ENCODE results near the gene FER1L5. TPM values are rescaled to one million over a fixed set of nuclear protein-coding genes. Genes with fewer than 3 reads are reported as not detected.

The FER1L5 gene
- polyA plus RNA-seq, 3 donors from 2014 or later, result not detected

GRCh38 chr2:96739076-96739632 lies 96.6 kb downstream of the FER1L5 start:
- Mint-ChIP-seq H3K27ac (peak overlapping the region; percentile 85 to 93 (median 90)), H3K4me3 (peak overlapping the region; percentile 92 to 98 (median 95)), H3K4me1 (peaks cover 26 to 42% of the 10 kb centered on the region in 2 donors), H3K36me3 (peaks cover 0 to 12% (median 7%) of the 10 kb centered on the region in 3 donors), H3K27me3 (ENCODE audit: low read depth in 3 of 3) (peaks cover 0 to 4% (median 0%) of the 10 kb centered on the region in 3 donors), H3K9me3 (no peaks in the 10 kb centered on the region)
- DNase-seq, result no peak

GRCh38 chr2:96739633-96740428 lies 97.3 kb downstream of the FER1L5 start, which contains the start of gene LMAN2L:
TSS of gene LMAN2L (minus strand) at chr2:96740064. CDS start at chr2:96740040, 24 bp downstream.
- Mint-ChIP-seq H3K4me3 (peak within 1 kb of the TSS; percentile 92 to 98 (median 95)), H3K27me3 (ENCODE audit: low read depth in 3 of 3) (peaks cover 0 to 4% (median 0%) of the 10 kb centered on the region in 3 donors), H3K4me1 (peaks cover 26 to 42% of the 10 kb centered on the region in 2 donors), H3K9me3 (no peaks in the 10 kb centered on the region), H3K27ac (peak within 1 kb of the TSS; percentile 85 to 93 (median 90)), H3K36me3 (peaks cover 0 to 5% (median 3%) of the 10 kb centered on the region in 3 donors)
- DNase-seq, result peak; percentile 94 to 96 (median 95)

- H3K9me3 Mint-ChIP-seq, result no peaks in the 10 kb centered on the region
- no peaks in the 10 kb centered on the region for H3K36me3 Mint-ChIP-seq
- no peak for DNase-seq
- no peaks in the 10 kb centered on the region for H3K4me1 Mint-ChIP-seq
- H3K27ac Mint-ChIP-seq, result no peak overlapping the region
- H3K27me3 Mint-ChIP-seq (ENCODE audit: low read depth in 3 of 3), result peaks cover 0 to 3% (median 3%) of the 10 kb centered on the region in 3 donors
- H3K4me3 Mint-ChIP-seq, result no peak overlapping the region
Observed at GRCh38 chr2:96747061-96747617, 104.6 kb downstream of the FER1L5 start.

GRCh38 chr2:96751800-96752199 lies 109.2 kb downstream of the FER1L5 start:
- peaks cover 0 to 3% (median 2%) of the 10 kb centered on the region in 3 donors for H3K27me3 Mint-ChIP-seq (ENCODE audit: low read depth in 3 of 3)
- H3K4me1 Mint-ChIP-seq, result no peaks in the 10 kb centered on the region
- H3K9me3 Mint-ChIP-seq, result no peaks in the 10 kb centered on the region
- DNase-seq, result no peak
- no peaks in the 10 kb centered on the region for H3K36me3 Mint-ChIP-seq
- H3K27ac Mint-ChIP-seq, result no peak overlapping the region
- no peak overlapping the region for H3K4me3 Mint-ChIP-seq

- H3K27me3 Mint-ChIP-seq (ENCODE audit: low read depth in 3 of 3), result peaks cover 0 to 3% (median 3%) of the 10 kb centered on the region in 3 donors
- peak overlapping the region in 1 of 6 donors; percentile 59 for H3K27ac Mint-ChIP-seq
- no peaks in the 10 kb centered on the region for H3K36me3 Mint-ChIP-seq
- H3K9me3 Mint-ChIP-seq, result no peaks in the 10 kb centered on the region
- no peak for DNase-seq
- H3K4me1 Mint-ChIP-seq, result no peaks in the 10 kb centered on the region
- no peak overlapping the region for H3K4me3 Mint-ChIP-seq
Observed at GRCh38 chr2:96753661-96754282, 111.2 kb downstream of the FER1L5 start.

- no peaks in the 10 kb centered on the region for H3K9me3 Mint-ChIP-seq
- H3K27ac Mint-ChIP-seq, result no peak overlapping the region
- H3K27me3 Mint-ChIP-seq (ENCODE audit: low read depth in 3 of 3), result peaks cover 0 to 3% (median 0%) of the 10 kb centered on the region in 3 donors
- H3K4me1 Mint-ChIP-seq, result peaks cover 0 to 2% of the 10 kb centered on the region in 2 donors
- H3K36me3 Mint-ChIP-seq, result no peaks in the 10 kb centered on the region
- DNase-seq, result no peak
- H3K4me3 Mint-ChIP-seq, result no peak overlapping the region
Observed at GRCh38 chr2:96754317-96754716, 111.8 kb downstream of the FER1L5 start.

Other genes with a start within 250 kb of the FER1L5 start
- not detected for gene NEURL3, start 137.4 kb upstream of the FER1L5 start, polyA plus RNA-seq
- 100 to 1,000 TPM in 1 of 3 donors, 10 to 100 TPM in 2; 77.1 to 204 (median 82.7) TPM for gene ARID5A, start 106.0 kb upstream of the FER1L5 start, polyA plus RNA-seq
- 10 to 100 TPM in 1 of 3 donors, 1 to 10 TPM in 2; 8.2 to 22.2 (median 9.9) TPM for gene KANSL3, start 4.5 kb upstream of the FER1L5 start, polyA plus RNA-seq
- 10 to 100 TPM; 15.8 to 39.3 (median 23.5) TPM for gene LMAN2L, start 97.3 kb downstream of the FER1L5 start, polyA plus RNA-seq
- 1 to 10 TPM; 1.2 to 3.9 (median 2.6) TPM for gene CNNM4, start 118.1 kb downstream of the FER1L5 start, polyA plus RNA-seq
- 10 to 100 TPM in 1 of 3 donors, 1 to 10 TPM in 2; 5.5 to 11.0 (median 9.9) TPM for gene CNNM3, start 173.5 kb downstream of the FER1L5 start, polyA plus RNA-seq
- 1 to 10 TPM in 1 of 3 donors, not detected in 2; 1.3 TPM for gene ANKRD23, start 201.3 kb downstream of the FER1L5 start, polyA plus RNA-seq
- gene ANKRD39, start 215.3 kb downstream of the FER1L5 start, polyA plus RNA-seq, result 10 to 100 TPM; 27.0 to 68.3 (median 41.2) TPM
- gene SEMA4C, start 227.3 kb downstream of the FER1L5 start, polyA plus RNA-seq, result 10 to 100 TPM in 1 of 3 donors, 1 to 10 TPM in 2; 3.1 to 11.5 (median 4.8) TPM